Smooth muscle cell of the umbilical artery (primary cell): Measurements from ENCODE around the gene UQCC3. TPM values are rescaled to one million over a fixed set of nuclear protein-coding genes. Genes with fewer than 3 reads are reported as not detected.

Source experiments
- total RNA-seq: library from RNA; depleted of rRNA; stranded (reverse); fragments of >200 nt; gene quantifications from 2 replicates; pipeline ENCODE4 v1.2.3, GENCODE V29; 2014

The UQCC3 gene
- 3.8 and 6.8 TPM in 2 replicates for total RNA-seq

DNA sequence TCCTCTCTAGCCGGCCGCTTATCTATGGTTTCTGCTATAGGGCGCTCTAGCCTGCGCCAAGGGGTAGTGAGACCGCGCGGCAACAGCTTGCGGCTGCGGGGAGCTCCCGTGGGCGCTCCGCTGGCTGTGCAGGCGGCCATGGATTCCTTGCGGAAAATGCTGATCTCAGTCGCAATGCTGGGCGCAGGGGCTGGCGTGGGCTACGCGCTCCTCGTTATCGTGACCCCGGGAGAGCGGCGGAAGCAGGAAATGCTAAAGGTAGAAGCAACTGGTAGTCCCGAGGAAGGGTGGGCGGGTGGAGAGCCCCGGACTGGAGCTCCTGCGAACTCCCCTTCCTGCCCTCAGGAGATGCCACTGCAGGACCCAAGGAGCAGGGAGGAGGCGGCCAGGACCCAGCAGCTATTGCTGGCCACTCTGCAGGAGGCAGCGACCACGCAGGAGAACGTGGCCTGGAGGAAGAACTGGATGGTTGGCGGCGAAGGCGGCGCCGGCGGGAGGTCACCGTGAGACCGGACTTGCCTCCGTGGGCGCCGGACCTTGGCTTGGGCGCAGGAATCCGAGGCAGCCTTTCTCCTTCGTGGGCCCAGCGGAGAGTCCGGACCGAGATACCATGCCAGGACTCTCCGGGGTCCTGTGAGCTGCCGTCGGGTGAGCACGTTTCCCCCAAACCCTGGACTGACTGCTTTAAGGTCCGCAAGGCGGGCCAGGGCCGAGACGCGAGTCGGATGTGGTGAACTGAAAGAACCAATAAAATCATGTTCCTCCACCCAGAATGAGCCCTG is at the start of gene UQCC3, which contains the start of gene LBHD1:
Gene UQCC3 (plus strand): TSS at position 66 of the 782 bp plus-strand sequence. CDS start 73 bp downstream, at position 139.
Gene LBHD1 (minus strand): TSS at position 660 of the 782 bp plus-strand sequence. CDS start 2,236 bp downstream, outside the sequence.

DNA sequence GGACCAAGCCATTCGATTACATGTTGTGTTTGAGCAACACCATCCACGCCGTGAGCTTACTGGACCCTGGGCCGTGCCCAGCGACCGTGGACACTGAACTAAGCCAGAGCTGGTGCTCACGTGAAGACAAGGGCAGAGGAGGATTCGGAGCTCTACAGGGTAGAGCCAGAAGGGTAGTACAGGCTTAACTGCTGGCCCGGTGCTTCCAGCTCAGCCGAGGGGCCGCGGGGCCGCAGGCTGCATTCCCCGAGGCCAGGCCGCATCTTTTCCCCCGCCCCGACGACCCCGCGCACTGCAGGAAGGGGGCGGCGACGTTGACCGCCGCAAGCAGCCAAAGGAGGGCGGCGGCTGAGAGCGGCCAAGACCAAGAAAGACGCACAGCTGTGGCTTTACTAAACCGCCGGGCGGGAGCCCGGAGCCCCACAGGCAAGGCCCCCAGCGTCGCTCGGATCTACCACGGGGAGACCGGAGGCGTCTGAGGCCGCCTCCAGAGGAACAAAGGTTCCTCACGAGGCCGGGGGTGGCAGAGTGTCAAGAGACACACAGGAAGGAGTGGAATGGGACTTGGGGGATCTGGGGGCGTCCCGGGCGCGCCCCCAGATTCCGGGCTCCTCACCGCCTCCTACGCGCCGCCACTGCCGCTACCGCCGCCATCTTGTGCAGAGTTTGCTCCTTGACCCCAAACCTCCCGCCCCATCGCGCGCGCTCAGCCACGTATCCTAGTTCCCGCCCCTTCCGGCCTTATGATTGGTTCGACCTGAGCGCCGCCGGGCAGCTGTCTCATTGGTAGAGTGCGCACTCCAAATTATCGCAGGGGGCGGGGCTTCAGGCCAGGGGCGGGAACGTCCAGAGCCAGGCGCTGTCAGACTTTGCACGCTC is 25.3 kb upstream of the UQCC3 start, which contains the start of gene GANAB:
Gene GANAB (minus strand): TSS at position 668 of the 879 bp plus-strand sequence. CDS start 14 bp downstream, at position 654.

DNA sequence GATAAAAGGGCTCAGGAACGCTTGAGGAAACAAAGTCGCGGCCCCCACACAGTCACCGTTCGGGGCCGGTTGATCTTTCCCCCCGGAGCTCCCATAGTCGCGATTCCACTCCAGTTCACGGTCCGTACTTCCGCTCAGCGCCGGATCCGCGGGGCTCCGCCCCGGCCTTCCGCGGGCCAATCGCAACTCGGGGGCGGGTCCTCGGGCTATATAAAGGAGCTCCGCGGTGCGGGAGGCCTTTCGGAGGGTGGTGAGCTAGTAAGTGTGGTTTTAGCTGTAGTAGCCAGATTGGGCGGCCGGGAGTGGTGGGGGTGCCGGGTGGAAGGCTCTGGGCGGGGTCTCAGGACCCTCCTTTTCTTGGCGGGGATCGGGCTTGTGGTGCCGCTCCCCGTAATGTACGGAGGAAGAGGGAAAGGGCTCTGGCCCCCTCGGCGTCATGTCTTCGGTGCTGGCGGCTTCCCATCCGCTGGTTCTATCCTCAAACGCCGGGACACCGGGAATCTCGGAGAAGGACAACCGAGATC is 6.3 kb upstream of the UQCC3 start, which contains the start of the genes C11orf98 and CSKMT:
Gene C11orf98 (minus strand): TSS at position 136 of the 524 bp plus-strand sequence. CDS start 41 bp downstream, at position 95.
Gene CSKMT (plus strand): TSS at position 238 of the 524 bp plus-strand sequence. CDS start 568 bp downstream, outside the sequence.

GRCh38 chr11:62678770-62679696 is 7.6 kb downstream of the UQCC3 start, which contains the start of gene UBXN1:
Gene UBXN1, minus strand, starts transcription at chr11:62679073. Its CDS starts 150 bp downstream, at chr11:62678923.

DNA sequence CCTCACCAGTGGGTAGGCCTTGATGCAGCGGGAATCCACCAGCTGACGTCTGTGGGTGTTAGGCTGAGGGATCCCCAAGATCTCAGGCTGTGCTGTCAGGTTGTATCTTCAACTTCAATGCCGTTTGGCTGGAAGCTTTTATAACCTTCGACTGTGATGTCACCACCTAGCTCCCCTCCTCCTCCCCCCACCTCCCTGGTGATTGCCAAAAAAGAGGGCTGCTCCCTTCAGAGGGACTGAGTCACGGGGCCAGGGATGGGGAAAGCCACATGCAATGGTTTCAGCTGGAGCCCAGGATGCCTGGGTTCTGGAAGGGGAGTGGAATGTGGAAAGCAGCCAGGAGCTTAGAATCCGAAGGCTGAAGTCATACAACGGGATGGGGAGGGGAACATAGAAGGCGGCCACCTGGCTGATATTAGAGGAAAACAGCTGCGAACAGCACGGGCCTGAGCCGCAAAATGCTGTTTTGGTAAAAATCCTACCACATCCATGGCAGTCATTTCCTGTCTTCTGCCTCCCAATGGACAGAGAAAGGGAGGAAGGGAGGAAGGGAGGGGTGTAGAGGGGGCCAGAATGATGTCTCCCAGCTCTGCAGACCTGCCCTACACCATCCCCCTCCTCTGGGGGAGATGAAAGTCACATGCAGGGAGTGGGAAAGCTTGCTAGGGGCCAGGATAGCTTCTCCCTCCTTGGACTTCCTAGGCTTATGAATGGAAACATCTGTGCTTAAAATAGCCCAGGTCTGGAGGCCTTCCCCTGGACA is 18.1 kb downstream of the UQCC3 start, which contains the start of gene LRRN4CL:
Gene LRRN4CL (minus strand): TSS at position 110 of the 763 bp plus-strand sequence. CDS start 1,022 bp downstream, outside the sequence.

DNA sequence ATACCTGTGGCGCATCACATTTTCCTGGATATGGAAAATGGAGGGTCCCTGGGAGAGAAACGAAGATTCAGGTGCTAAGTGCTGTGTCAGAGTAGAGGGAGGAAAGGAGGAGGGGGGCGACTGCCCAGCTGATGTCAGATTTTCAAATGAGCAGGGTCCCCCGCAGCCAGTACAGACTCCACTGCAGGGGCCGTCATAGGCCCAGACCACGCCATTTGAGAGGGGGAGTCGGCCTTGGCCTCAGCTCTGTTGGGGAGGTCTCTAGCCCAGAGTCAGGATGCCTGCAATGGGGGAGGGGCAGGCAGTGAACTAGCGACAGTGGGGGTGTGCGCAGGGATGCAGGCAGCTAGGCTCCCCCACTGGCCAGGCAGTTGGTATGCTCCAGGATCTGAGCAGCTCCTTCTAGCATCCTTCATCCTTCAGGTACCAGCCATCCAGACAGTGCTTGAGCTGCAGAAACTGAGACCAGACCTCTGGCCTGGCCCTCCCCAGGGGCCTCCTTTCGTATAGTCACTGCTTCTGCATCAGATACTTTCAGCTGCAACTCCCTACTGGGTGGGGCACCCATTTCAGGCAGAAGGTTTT is 35.9 kb downstream of the UQCC3 start, which contains the start of the genes BSCL2 and GNG3:
Gene BSCL2 (minus strand): TSS at position 148 of the 585 bp plus-strand sequence. CDS start 229 bp downstream, outside the sequence.
Gene GNG3 (plus strand): TSS at position 400 of the 585 bp plus-strand sequence. CDS start 620 bp downstream, outside the sequence.

Other genes with a start within 250 kb of the UQCC3 start
- gene AHNAK, start 124.9 kb upstream of the UQCC3 start, total RNA-seq, result 313 and 660 TPM in 2 replicates
- 1,165 and 1,500 TPM in 2 replicates for gene EEF1G, start 97.8 kb upstream of the UQCC3 start, total RNA-seq
- gene TUT1, start 80.2 kb upstream of the UQCC3 start, total RNA-seq, result 6.5 and 10.7 TPM in 2 replicates
- gene MTA2, start 69.8 kb upstream of the UQCC3 start, total RNA-seq, result 92.3 and 107 TPM in 2 replicates
- 24.5 and 24.6 TPM in 2 replicates for gene EML3, start 58.9 kb upstream of the UQCC3 start, total RNA-seq
- gene ROM1, start 58.4 kb upstream of the UQCC3 start, total RNA-seq, result 2.5 and 3.9 TPM in 2 replicates
- 61.5 and 63.5 TPM in 2 replicates for gene B3GAT3, start 49.7 kb upstream of the UQCC3 start, total RNA-seq
- gene GANAB, start 25.1 kb upstream of the UQCC3 start, total RNA-seq, result 505 and 539 TPM in 2 replicates
- 19.6 and 27.1 TPM in 2 replicates for gene INTS5, start 18.4 kb upstream of the UQCC3 start, total RNA-seq
- 17.2 and 17.9 TPM in 2 replicates for gene C11orf98, start 6.5 kb upstream of the UQCC3 start, total RNA-seq
- 3.5 and 7.4 TPM in 2 replicates for gene CSKMT, start 6.4 kb upstream of the UQCC3 start, total RNA-seq
- gene LBHD1, start 594 bp downstream of the UQCC3 start, total RNA-seq, result 4.5 and 4.6 TPM in 2 replicates
- 77.0 and 96.5 TPM in 2 replicates for gene UBXN1, start 7.4 kb downstream of the UQCC3 start, total RNA-seq
- gene LRRN4CL, start 17.9 kb downstream of the UQCC3 start, total RNA-seq, result 0.23 and 0.59 TPM in 2 replicates
- gene BSCL2, start 35.8 kb downstream of the UQCC3 start, total RNA-seq, result 41.1 and 119 TPM in 2 replicates
- gene GNG3, start 36.0 kb downstream of the UQCC3 start, total RNA-seq, result not detected in 2 replicates
- 14.3 and 18.0 TPM in 2 replicates for gene HNRNPUL2, start 55.8 kb downstream of the UQCC3 start, total RNA-seq
- gene TTC9C, start 56.8 kb downstream of the UQCC3 start, total RNA-seq, result 29.4 and 32.7 TPM in 2 replicates
- gene ZBTB3, start 82.5 kb downstream of the UQCC3 start, total RNA-seq, result 8.2 and 11.9 TPM in 2 replicates
- 39.2 and 59.7 TPM in 2 replicates for gene POLR2G, start 89.9 kb downstream of the UQCC3 start, total RNA-seq
- gene TAF6L, start 99.7 kb downstream of the UQCC3 start, total RNA-seq, result 15.6 and 23.8 TPM in 2 replicates
- gene TMEM179B, start 115.7 kb downstream of the UQCC3 start, total RNA-seq, result 28.9 and 42.5 TPM in 2 replicates
- 16.1 and 22.6 TPM in 2 replicates for gene TMEM223, start 120.3 kb downstream of the UQCC3 start, total RNA-seq
- gene NXF1, start 133.8 kb downstream of the UQCC3 start, total RNA-seq, result 21.1 and 49.2 TPM in 2 replicates
- gene STX5, start 160.4 kb downstream of the UQCC3 start, total RNA-seq, result 35.9 and 36.6 TPM in 2 replicates
- not detected in 2 replicates for gene TEX54, start 161.2 kb downstream of the UQCC3 start, total RNA-seq
- 36.8 and 53.0 TPM in 2 replicates for gene WDR74, start 167.9 kb downstream of the UQCC3 start, total RNA-seq
- 121 and 217 TPM in 2 replicates for gene SLC3A2, start 209.2 kb downstream of the UQCC3 start, total RNA-seq
- not detected in 2 replicates for gene CHRM1, start 249.7 kb downstream of the UQCC3 start, total RNA-seq